SK-N-SH (cell line): ENCODE results near the gene ZDHHC5. TPM values are rescaled to one million over a fixed set of nuclear protein-coding genes. Genes with fewer than 3 reads are reported as not detected.

Experiments
- CTCF ChIA-PET: fragments of 300-600, 350-600 bp; formaldehyde crosslinking; extraction: SDS; loops from one replicate; lab custom pipeline; 2021; lab: Yijun Ruan, JAX
- POLR2A ChIA-PET: fragments of 350-600 bp; sonication (Branson Sonifier 250); formaldehyde crosslinking; extraction: SDS; loops from one replicate; lab custom pipeline; 2020; ENCODE audit warnings: antibody characterized with exemption, inconsistent platforms; lab: Yijun Ruan, JAX
- DNase-seq: peaks from one replicate; pipeline ENCODE4 v3.0.0; 2012
- H2AFZ ChIP-seq: fragments of 200-600 bp; sonication (generic); 2 replicates; pipeline ENCODE4 v1.8.1; 2016; ENCODE audit warnings: antibody characterized with exemption, mild to moderate bottlenecking, low read depth
- H3F3A ChIP-seq: fragments of 200-600 bp; sonication (generic); replicated peaks from 2 replicates; pipeline ENCODE3; 2016; ENCODE audit warnings: antibody characterized with exemption, mild to moderate bottlenecking; ENCODE audit not compliant: insufficient read depth
- H3K27ac ChIP-seq, 2 experiments: fragments of 200-500 bp in 1 of 2; fragments of 200-600 bp in 1 of 2; sonication (Bioruptor generic) in 1 of 2; sonication (generic), shearing (Covaris generic) in 1 of 2; 2 replicates each; pipeline versions ENCODE4 v1.5.1 to v1.6.1; 2014 to 2016; ENCODE audit warnings: low read depth in 2 of 2, inconsistent platforms in 1 of 2, low read length in 1 of 2, mild to moderate bottlenecking in 1 of 2, mixed read lengths in 1 of 2
- H3K27me3 ChIP-seq: fragments of 200-600 bp; sonication (generic), shearing (Covaris generic); 2 replicates; pipeline ENCODE4 v1.6.1; 2016; ENCODE audit warnings: mixed run types; ENCODE audit not compliant: insufficient read depth
- H3K36me3 ChIP-seq, 2 experiments: fragments of 200-500 bp in 1 of 2; fragments of 200-600 bp in 1 of 2; sonication (Bioruptor generic) in 1 of 2; sonication (generic) in 1 of 2; replicated peaks in 1 of 2; 2 replicates each; pipeline versions ENCODE3 to v1.5.1; 2014 to 2016; ENCODE audit warnings: low read length in 1 of 2, mild to moderate bottlenecking in 1 of 2; ENCODE audit not compliant: insufficient read depth in 2 of 2, control insufficient read depth in 1 of 2
- H3K4me1 ChIP-seq, 2 experiments: fragments of 200-500 bp in 1 of 2; fragments of 200-600 bp in 1 of 2; sonication (Bioruptor generic) in 1 of 2; sonication (generic), shearing (Covaris generic) in 1 of 2; 2 replicates each; pipeline versions ENCODE4 v1.5.1 to v1.6.1; 2014 to 2016; ENCODE audit warnings: low read depth in 1 of 2, low read length in 1 of 2, mixed run types in 1 of 2; ENCODE audit not compliant: insufficient read depth in 2 of 2, control insufficient read depth in 1 of 2
- H3K4me2 ChIP-seq: fragments of 200-600 bp; sonication (generic), shearing (Covaris generic); 2 replicates; pipeline ENCODE4 v1.6.1; 2017; ENCODE audit warnings: mixed run types
- H3K4me3 ChIP-seq, 2 experiments: fragments of 200-500 bp in 1 of 2; fragments of 200-600 bp in 1 of 2; sonication (Bioruptor generic) in 1 of 2; sonication (generic), shearing (Covaris generic) in 1 of 2; 2 replicates each; pipeline versions ENCODE4 v1.5.1 to v1.8.1; 2014 to 2016; ENCODE audit warnings: low read depth in 2 of 2, inconsistent platforms in 1 of 2, low read length in 1 of 2, mild to moderate bottlenecking in 1 of 2, mixed read lengths in 1 of 2, moderate library complexity in 1 of 2
- H3K79me2 ChIP-seq: fragments of 200-600 bp; sonication (generic); 2 replicates; pipeline ENCODE4 v1.8.1; 2017; ENCODE audit warnings: mild to moderate bottlenecking; ENCODE audit not compliant: insufficient read depth
- H3K9ac ChIP-seq: fragments of 200-600 bp; sonication (generic); 2 replicates; pipeline ENCODE4 v1.6.1; 2017; ENCODE audit warnings: mixed run types
- H3K9me2 ChIP-seq: fragments of 200-600 bp; sonication (generic); 2 replicates; pipeline ENCODE4 v1.6.1; 2017; ENCODE audit warnings: mixed run types
- H3K9me3 ChIP-seq: fragments of 200-600 bp; sonication (generic); 2 replicates; pipeline ENCODE4 v1.6.1; 2017; ENCODE audit warnings: mixed run types, mild to moderate bottlenecking, moderate library complexity
- H4K20me1 ChIP-seq: fragments of 200-600 bp; sonication (generic); 2 replicates; pipeline ENCODE4 v1.6.1; 2017; ENCODE audit warnings: mild to moderate bottlenecking, mixed run types; ENCODE audit not compliant: insufficient read depth
- CHD2 ChIP-seq: fragments of 150-350 bp; IDR thresholded peaks from 2 replicates; pipeline ENCODE4 v1.6.1; 2018; ENCODE audit warnings: low read length; ENCODE audit not compliant: partially characterized antibody
- ELF1 ChIP-seq: IDR thresholded peaks from 2 replicates; pipeline ENCODE4 v1.4.0; 2012
- EP300 ChIP-seq, 2 experiments: IDR thresholded peaks; 2 replicates each; pipeline versions ENCODE4 v1.4.0 to v1.6.1; 2012; ENCODE audit warnings: borderline replicate concordance in 1 of 2, low read depth in 1 of 2, low read length in 1 of 2
- FOSL2 ChIP-seq: IDR thresholded peaks from 2 replicates; pipeline ENCODE4 v1.4.0; 2012; ENCODE audit warnings: low read depth, mild to moderate bottlenecking, moderate library complexity, borderline replicate concordance
- FOXM1 ChIP-seq: IDR thresholded peaks from 2 replicates; pipeline ENCODE4 v1.4.0; 2012; ENCODE audit warnings: low read depth, mild to moderate bottlenecking
- GABPA ChIP-seq: IDR thresholded peaks from 2 replicates; pipeline ENCODE4 v1.4.0; 2012; ENCODE audit warnings: low read depth, mild to moderate bottlenecking
- MAX ChIP-seq: IDR thresholded peaks from 2 replicates; pipeline ENCODE4 v1.4.0; 2012; ENCODE audit warnings: low read depth
- MEF2A ChIP-seq: IDR thresholded peaks from 2 replicates; pipeline ENCODE4 v1.4.0; 2012; ENCODE audit warnings: low read depth, borderline replicate concordance
- MXI1 ChIP-seq: IDR thresholded peaks from 2 replicates; pipeline ENCODE4 v1.6.1; 2012; ENCODE audit warnings: mild to moderate bottlenecking, low read depth, low read length, improper control_type of control experiment
- NFIC ChIP-seq: IDR thresholded peaks from 2 replicates; pipeline ENCODE4 v1.4.0; 2012; ENCODE audit warnings: borderline replicate concordance
- NRF1 ChIP-seq: IDR thresholded peaks from 2 replicates; pipeline ENCODE4 v1.6.1; 2012; ENCODE audit warnings: low read depth, mild to moderate bottlenecking, low read length
- POLR2AphosphoS5 ChIP-seq: IDR thresholded peaks from 2 replicates; pipeline ENCODE4 v1.6.1; 2012; ENCODE audit warnings: low read depth, low read length
- RAD21 ChIP-seq: IDR thresholded peaks from 2 replicates; pipeline ENCODE4 v1.6.1; 2012; ENCODE audit warnings: mild to moderate bottlenecking, low read length
- RCOR1 ChIP-seq: fragments of 150-350 bp; IDR thresholded peaks from 2 replicates; pipeline ENCODE4 v1.6.1; 2017; ENCODE audit warnings: antibody characterized with exemption, low read length
- REST ChIP-seq: IDR thresholded peaks from 2 replicates; pipeline ENCODE4 v1.6.1; 2012; ENCODE audit warnings: mild to moderate bottlenecking, low read depth, low read length, moderate library complexity
- RFX5 ChIP-seq: IDR thresholded peaks from 2 replicates; pipeline ENCODE4 v1.6.1; 2012; ENCODE audit warnings: mild to moderate bottlenecking, improper control_type of control experiment, low read length
- RXRA ChIP-seq: IDR thresholded peaks from 2 replicates; pipeline ENCODE4 v1.4.0; 2012; ENCODE audit warnings: low read depth, mild to moderate bottlenecking, borderline replicate concordance
- SIN3A ChIP-seq: IDR thresholded peaks from 2 replicates; pipeline ENCODE4 v1.6.1; 2012; ENCODE audit warnings: low read depth, mild to moderate bottlenecking, low read length, moderate library complexity, borderline replicate concordance
- TAF1 ChIP-seq: IDR thresholded peaks from 2 replicates; pipeline ENCODE4 v1.6.1; 2012; ENCODE audit warnings: low read depth, mild to moderate bottlenecking, low read length, moderate library complexity, borderline replicate concordance
- TCF12 ChIP-seq: IDR thresholded peaks from 2 replicates; pipeline ENCODE4 v1.4.0; 2012
- USF1 ChIP-seq: IDR thresholded peaks from 2 replicates; pipeline ENCODE4 v1.4.0; 2012; ENCODE audit warnings: low read depth, borderline replicate concordance
- USF2 ChIP-seq: fragments of 150-350 bp; IDR thresholded peaks from 2 replicates; pipeline ENCODE4 v1.6.1; 2017; ENCODE audit warnings: antibody characterized with exemption, low read length, low read depth, borderline replicate concordance
- YY1 ChIP-seq: IDR thresholded peaks from 2 replicates; pipeline ENCODE4 v1.4.0; 2012; ENCODE audit warnings: low read depth, mild to moderate bottlenecking
- ZBTB33 ChIP-seq: IDR thresholded peaks from 2 replicates; pipeline ENCODE4 v1.4.0; 2012; ENCODE audit warnings: low read depth, borderline replicate concordance
- WGBS: methylation state at CpG from one replicate; pipeline ENCODE4 v1.1.6; 2017; ENCODE audit warnings: low lambda C conversion rate; 5-methylcytosine and 5-hydroxymethylcytosine counted together
- polyA plus RNA-seq, 3 experiments: library from polyadenylated mRNA; depleted of rRNA; stranded (reverse); fragments of >200 nt; gene quantifications; 2 replicates each; pipeline ENCODE4 v1.2.3, GENCODE V29; 2012

Gene ZDHHC5
- polyA plus RNA-seq, 1 of the 3 experiments (the other 2 are of a cell fraction): 46.6 TPM

GRCh38 chr11:57657194-57658022 is 10.5 kb upstream of the ZDHHC5 start, which contains the start of gene CLP1:
Gene CLP1 (plus strand): TSS chr11:57657762. CDS start chr11:57659477, 1,715 bp downstream.
- WGBS: 3% methylated on average over 25 of the region's 45 CpGs
- Histone ChIP-seq H4K20me1 (no peaks in the 10 kb centered on the region), H3K79me2 (peaks cover 36% of the 10 kb centered on the region), H3K4me1 (peaks cover 0 to 2% of the 10 kb centered on the region in 2 experiments; a peak in 2 of 4 replicates), H3K4me2 (peak within 1 kb of the TSS; percentile 75), H3K9ac (peak within 1 kb of the TSS; percentile 71), H2AFZ (peak within 1 kb of the TSS; percentile 83), H3K36me3 (peaks cover 24 to 25% of the 10 kb centered on the region in 2 experiments), H3K27me3 (no peaks in the 10 kb centered on the region), H3F3A (peaks cover 15% of the 10 kb centered on the region), H3K9me3 (no peaks in the 10 kb centered on the region), H3K4me3 (peak within 1 kb of the TSS; percentile 71 to 85), H3K27ac (peak within 1 kb of the TSS; percentile 71 to 80), H3K9me2 (no peaks in the 10 kb centered on the region)
- ChIA-PET POLR2A (no interaction called here), CTCF (interaction anchor here (1.1 to 2.7 kb wide), 5 partner anchors 9 to 199 kb away, joined by 3 to 14 read pairs (median 5); partner anchors contain the start of gene UBE2L6)
- peak; percentile 95 for DNase-seq
- TF ChIP-seq YY1 (no peak), RFX5 (no peak), RCOR1 (no peak), RXRA (no peak; the same call in 1 of the 2 replicates), EP300 (IDR thresholded peaks at IDR 0.05; ENCODE audit: borderline replicate concordance in 1 of 2, low read depth in 1 of 2, low read length in 1 of 2) (no peak), TCF12 (0 out of 2 replicates have a peak, but pooled peaks have one; percentile 6), GABPA (peak; percentile 87), ZBTB33 (peak; percentile 94), MXI1 (peak; percentile 88), USF1 (peak; percentile 89), REST (no peak), FOXM1 (no peak), MAX (peak; percentile 90), USF2 (no peak), SIN3A (0 out of 2 replicates have a peak, but pooled peaks have one; percentile 64), TAF1 (peak; percentile 46; the same call in 1 of the 2 replicates), ELF1 (peak; percentile 93), NRF1 (peak; percentile 78; the same call in 1 of the 2 replicates), MEF2A (no peak), CHD2 (peak; percentile 98), NFIC (peak; percentile 10; the same call in 1 of the 2 replicates), FOSL2 (no peak), RAD21 (no peak), POLR2AphosphoS5 (peak; percentile 77)
